Measurements from ENCODE around the gene MACROD2.
"Not testable (repeated sequence)": the region's sequence is repeated elsewhere in the genome, so short reads cannot be mapped to it uniquely, and the experiment has no call there.

Gene MACROD2

GRCh38 chr20:14422892-14423291, 427.6 kb downstream of the MACROD2 start:
- DNase-seq (ENCODE audit: low read depth, low spot score), result no peak
- H3K4me3 ChIP-seq (ENCODE audit: low read length), result no peak overlapping the region

DNA sequence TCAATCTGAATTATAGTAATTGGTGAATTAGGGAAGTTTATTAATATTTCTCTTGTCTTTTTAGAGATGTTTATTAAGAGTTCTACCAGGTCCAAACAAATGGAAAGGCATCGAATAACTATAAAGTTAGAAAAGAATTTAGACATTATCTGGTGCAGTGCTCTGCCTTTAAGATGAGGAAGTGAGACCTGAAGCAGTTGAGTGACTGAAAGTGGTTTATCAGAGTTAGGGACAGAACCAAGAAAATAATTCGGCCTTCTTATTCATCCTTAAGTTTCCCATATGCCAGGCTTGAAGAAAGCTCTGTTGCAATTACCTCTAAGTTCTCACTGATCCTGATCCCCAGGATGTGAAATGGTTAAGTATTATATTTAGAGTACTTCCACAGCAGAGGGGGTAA, 436.3 kb downstream of the MACROD2 start:
- no peak overlapping the region for H3K4me3 ChIP-seq (ENCODE audit: low read length)
- DNase-seq (ENCODE audit: low read depth, low spot score), result no peak

DNA sequence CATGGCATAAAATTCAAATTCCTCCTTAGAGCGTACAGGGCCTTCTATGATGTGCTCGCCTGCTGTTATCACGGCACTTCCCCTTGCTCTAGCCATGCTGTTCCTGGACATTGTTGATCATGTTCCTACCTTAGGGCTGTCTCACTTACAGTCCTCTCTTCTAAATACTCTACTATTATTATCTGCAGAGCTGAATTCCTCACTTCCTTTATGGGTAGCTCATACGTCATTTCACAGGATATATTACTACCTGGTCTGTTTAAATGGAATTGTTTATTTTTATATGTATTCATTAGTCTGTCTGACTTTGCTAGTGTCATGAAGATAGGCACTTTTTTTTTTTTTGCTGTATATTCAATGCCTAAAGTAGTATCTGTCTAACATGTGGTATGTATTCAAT, 436.8 kb downstream of the MACROD2 start:
- no peak for DNase-seq (ENCODE audit: low read depth, low spot score)
- no peak overlapping the region for H3K4me3 ChIP-seq (ENCODE audit: low read length)

GRCh38 chr20:14432597-14432996, 437.3 kb downstream of the MACROD2 start:
- no peak for DNase-seq (ENCODE audit: low read depth, low spot score)
- no peak overlapping the region for H3K4me3 ChIP-seq (ENCODE audit: low read length)

- DNase-seq (ENCODE audit: low read depth, low spot score), result no peak
- no peak overlapping the region for H3K4me3 ChIP-seq (ENCODE audit: low read length)
These were observed 439.2 kb downstream of the MACROD2 start for GRCh38 chr20:14434384-14435136.

DNA sequence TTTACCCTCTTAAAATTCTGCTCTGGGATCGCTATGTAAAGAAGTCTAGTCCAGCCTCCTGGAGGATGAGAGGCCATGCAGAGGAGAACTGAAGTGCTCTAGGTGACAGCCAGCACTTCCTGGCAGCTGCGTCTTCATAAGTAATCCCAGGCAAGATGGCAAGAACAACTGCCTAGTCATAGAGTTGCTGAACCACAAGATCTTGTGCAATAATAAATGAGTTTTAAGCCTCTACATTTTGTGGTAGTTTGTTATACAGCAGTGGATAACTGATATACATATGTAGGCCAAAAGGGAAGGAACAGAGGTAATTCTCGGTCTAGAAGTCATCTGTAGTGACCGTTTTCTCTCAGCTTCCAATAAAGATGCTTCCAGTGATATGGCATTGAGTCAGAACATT, 445.9 kb downstream of the MACROD2 start:
- no peak overlapping the region for H3K4me3 ChIP-seq (ENCODE audit: low read length)
- DNase-seq (ENCODE audit: low read depth, low spot score), result peak; percentile 48

DNA sequence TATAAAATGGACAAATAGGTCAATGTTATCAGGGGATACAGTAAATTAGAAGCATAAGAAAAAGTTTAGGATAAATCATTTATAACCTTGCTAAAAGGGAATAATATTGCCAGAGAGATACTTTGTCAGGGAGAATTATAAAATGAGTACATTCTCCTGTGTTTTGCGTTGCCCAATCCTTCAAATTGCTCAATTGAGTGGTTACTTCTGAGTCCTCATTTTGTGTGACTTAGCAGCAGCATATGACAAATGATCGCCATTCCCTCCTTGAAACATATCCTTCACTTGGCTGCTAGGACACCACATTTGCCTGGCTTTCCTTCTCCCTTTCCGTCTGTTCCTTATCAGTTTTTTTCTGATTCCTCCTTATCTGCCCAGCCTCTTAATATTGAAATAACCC, 448.8 kb downstream of the MACROD2 start:
- DNase-seq (ENCODE audit: low read depth, low spot score), result no peak
- H3K4me3 ChIP-seq (ENCODE audit: low read length), result no peak overlapping the region

DNA sequence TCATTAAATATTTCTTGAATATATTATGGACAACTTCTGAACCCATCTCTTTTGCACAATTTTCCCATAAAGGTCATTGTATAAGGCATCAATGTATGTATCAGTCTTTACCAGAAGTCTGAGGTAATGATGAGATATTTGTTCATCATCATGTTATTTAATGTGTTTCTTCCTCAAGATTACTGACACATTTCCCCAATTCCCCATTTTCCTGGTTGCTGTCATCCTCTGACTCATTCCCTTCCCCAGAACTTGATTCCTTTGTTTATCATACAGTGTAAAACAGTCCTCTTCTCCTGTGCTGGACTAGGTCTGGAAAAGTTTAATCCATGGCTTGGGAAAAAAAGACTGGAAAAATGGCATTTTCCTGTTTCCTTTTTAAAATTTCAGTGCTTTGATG, 450.0 kb downstream of the MACROD2 start:
- DNase-seq (ENCODE audit: low read depth, low spot score), result no peak
- H3K4me3 ChIP-seq (ENCODE audit: low read length), result no peak overlapping the region

DNA sequence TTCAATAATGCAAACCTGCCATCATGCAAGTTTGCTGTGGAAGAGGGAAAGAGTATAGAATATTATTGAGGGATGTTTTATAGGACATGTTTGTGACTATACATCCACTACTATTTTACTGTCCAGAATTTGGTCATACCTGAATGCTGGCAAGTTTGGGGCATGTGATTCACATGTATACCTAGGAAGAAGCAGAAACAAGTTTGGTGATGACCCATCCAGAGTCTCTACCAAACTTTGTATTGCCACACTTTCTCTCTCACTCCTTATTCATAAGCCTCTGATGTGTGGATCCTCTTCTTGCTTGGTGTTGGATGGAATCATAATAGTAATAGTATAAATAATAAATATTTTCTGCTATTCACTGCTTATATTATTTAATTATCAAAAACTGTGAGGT, 450.6 kb downstream of the MACROD2 start:
- H3K4me3 ChIP-seq (ENCODE audit: low read length), result no peak overlapping the region
- DNase-seq (ENCODE audit: low read depth, low spot score), result no peak

DNA sequence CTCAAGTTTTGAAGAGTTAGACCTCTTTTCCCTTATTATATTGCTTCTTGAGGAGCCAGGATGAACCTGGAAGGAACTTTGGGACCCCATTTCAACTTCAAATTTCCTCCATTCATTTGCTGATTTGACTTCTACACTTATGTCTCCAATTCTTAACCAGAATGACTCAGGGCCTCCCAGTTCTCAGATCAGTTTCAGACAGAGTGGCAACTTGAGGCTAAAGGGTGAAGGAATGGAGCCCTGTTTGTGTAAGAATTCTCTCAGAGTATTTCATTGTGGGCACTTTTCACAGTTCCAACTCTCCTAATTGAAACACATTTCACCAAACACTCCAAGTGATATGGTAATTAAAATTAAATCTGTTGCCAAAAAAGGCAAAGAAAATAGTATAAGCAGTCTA, 451.1 kb downstream of the MACROD2 start:
- no peak overlapping the region for H3K4me3 ChIP-seq (ENCODE audit: low read length)
- no peak for DNase-seq (ENCODE audit: low read depth, low spot score)

DNA sequence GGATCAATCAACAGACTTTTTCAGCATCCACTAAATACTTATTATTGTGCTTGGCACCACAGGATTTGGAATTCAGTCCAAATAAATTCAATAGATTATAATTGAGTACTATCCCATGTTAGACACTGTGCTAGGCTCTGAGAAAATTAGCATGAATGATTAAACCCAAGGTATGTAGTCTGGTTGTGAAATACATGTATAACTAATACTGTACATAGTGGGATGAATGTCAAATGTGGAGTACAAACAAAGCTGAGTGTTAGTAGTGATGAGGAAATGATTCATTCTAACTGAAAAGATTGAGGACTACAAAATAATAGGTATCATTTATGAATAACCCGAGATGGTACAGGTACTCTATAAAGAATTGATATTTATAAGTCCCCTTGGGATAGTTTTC, 454.0 kb downstream of the MACROD2 start:
- no peak for DNase-seq (ENCODE audit: low read depth, low spot score)
- no peak overlapping the region for H3K4me3 ChIP-seq (ENCODE audit: low read length)

- no peak overlapping the region for H3K4me3 ChIP-seq (ENCODE audit: low read length)
- DNase-seq (ENCODE audit: low read depth, low spot score), result no peak
These were observed 454.9 kb downstream of the MACROD2 start for GRCh38 chr20:14450256-14450655.

- H3K4me3 ChIP-seq (ENCODE audit: low read length), result no peak overlapping the region
- no peak for DNase-seq (ENCODE audit: low read depth, low spot score)
These were observed 456.1 kb downstream of the MACROD2 start for GRCh38 chr20:14451458-14451857.

- DNase-seq (ENCODE audit: low read depth, low spot score), result no peak
- H3K4me3 ChIP-seq (ENCODE audit: low read length), result no peak overlapping the region
These were observed 457.9 kb downstream of the MACROD2 start for GRCh38 chr20:14453259-14453658.

DNA sequence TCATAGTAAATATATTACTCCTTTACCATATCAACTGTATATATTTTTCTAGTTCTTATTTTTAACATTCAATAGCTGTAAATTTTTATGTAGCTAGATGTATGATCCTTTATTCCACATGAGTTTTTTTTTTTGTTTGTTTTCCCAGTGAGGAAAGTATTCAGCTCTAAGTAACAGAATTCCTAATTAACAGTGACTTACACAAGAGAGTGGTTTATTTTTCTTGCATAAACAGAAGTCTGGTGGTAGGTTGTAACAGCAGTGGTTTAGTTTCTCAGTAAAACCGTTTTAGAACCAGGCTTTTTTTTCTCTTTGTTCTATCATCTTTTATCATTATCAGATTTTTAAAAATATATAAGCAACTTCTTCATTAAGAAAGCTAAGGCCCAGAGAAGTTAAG, 459.0 kb downstream of the MACROD2 start:
- no peak overlapping the region for H3K4me3 ChIP-seq (ENCODE audit: low read length)
- DNase-seq (ENCODE audit: low read depth, low spot score), result no peak

- not testable (repeated sequence) for H3K4me3 ChIP-seq (ENCODE audit: low read length)
- DNase-seq (ENCODE audit: low read depth, low spot score), result peak; percentile 12
These were observed 471.9 kb downstream of the MACROD2 start for GRCh38 chr20:14467104-14467827.

DNA sequence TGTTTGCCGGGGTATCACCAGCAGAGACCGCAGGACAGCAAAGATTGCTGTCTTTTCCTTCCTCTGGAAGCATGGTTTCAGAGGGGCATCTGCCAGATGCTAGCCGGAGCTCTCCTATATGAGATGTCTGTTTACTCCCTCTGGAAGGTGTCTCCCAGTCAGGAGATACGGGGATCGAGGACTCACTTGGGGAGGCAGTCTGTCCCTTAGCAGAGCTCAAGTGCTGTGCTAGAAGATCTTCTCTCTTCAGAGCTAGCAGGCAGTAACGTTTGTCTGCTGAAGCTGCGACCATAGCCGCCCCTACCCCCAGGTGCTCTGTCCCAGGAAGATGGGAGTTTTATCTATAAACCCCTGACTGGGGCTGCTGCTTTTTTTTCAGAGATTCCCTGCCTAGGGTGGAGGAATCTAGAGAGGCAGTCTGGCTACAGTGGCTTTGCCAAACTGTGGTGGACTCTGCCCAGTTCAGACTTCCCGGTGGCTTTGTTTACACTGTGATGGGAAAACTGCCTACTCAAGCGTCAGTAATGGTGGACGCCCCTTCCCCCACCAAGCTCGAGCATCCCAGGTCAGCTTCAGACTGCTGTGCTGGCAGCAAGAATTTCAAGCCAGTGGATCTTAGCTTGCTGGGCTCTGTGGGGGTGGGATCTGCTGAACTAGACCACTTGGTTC, 475.0 kb downstream of the MACROD2 start:
- no peak overlapping the region for H3K4me3 ChIP-seq (ENCODE audit: low read length)
- DNase-seq (ENCODE audit: low read depth, low spot score), result no peak

DNA sequence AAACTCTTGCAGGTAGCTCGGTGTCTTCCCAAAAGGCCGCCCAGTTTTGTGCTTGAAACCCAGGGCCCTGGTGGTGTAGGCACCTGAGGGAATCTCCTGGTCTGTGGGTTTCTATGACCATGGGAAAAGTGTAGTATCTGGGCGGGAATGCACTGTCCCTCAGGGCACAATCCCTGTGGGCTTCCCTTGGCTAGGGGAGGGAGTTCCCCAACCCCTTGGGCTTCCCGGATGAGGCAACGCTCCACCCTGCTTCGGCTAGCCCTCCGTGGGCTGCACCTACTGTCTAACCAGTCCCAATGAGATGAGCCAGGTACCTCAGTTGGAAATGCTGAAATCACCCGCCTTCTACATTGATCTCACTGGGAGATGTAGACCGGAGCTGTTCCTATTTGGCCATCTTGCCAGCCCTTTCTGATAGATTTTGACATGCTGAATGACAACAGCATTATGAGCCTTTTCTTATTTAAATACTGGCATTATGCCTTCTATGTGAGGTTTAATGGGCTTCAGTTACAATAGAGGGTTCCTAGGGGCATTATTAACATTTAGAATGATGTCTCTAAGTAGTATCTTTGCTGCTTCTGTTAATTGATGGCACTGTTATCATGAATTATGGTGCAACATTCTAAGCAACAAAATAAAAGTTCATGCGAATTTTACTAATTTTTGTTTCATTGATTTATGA, 475.8 kb downstream of the MACROD2 start:
- H3K4me3 ChIP-seq (ENCODE audit: low read length), result no peak overlapping the region
- DNase-seq (ENCODE audit: low read depth, low spot score), result no peak

DNA sequence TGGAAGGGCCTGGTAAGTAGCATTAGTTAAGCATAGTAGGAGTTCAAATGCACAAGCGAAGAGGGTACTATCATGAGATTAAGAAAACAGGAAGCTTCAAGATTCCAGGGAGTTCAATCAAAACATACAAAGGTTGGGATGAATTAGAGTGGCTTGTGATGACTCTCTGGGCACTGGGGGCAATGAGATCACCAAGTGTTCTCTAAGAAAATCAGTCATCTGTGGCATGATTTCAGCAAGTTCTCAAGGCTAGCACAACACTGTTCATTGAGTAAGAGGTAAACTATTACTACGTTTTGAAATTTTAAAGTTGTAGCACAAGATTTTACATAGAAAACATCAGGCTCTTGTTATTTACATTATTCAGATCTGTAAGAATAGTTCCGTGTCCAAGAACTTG, 481.8 kb downstream of the MACROD2 start:
- no peak overlapping the region for H3K4me3 ChIP-seq (ENCODE audit: low read length)
- DNase-seq (ENCODE audit: low read depth, low spot score), result no peak

DNA sequence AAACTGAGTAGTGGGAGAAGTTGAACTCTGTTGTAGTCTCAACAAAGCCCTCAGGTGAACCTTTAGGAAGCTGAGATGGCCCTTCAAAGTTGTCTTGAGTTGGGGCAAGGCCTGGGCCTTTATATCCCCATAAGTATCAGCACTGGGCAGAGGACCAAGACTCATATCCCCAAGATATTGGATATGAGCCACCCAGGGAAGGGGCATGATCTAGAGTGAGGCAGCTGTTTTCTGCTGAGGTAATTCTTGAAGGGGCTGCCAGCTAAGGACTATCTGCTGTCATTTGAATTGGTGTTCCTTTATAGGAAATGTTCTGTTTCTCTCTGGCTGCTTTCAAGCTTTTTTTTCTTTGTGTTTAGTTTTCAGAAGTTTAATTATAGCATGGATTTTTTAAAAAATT, 482.8 kb downstream of the MACROD2 start:
- no peak for DNase-seq (ENCODE audit: low read depth, low spot score)
- no peak overlapping the region for H3K4me3 ChIP-seq (ENCODE audit: low read length)

Data from Jurkat, Clone E6-1 (cell line).